Measurements from ENCODE around the gene KCTD11. TPM values are rescaled to one million over a fixed set of nuclear protein-coding genes. Genes with fewer than 3 reads are reported as not detected.

Gene KCTD11
- total and polyA plus RNA-seq, 10 of the 15 experiments (the other 5 are each of a cell fraction or from before 2014, with no cell fraction given), result 0.05 to 7.3 (median 2.9) TPM

GRCh38 chr17:7370853-7371252, 18.9 kb downstream of the KCTD11 start (continued):
- no peak for TF ChIP-seq ZBTB11 (CRISPR knock-in tag; IDR thresholded peaks at IDR 0.05)
- no peak for TF ChIP-seq HDAC2 (IDR thresholded peaks at IDR 0.05)
- TF ChIP-seq CBX3 (IDR thresholded peaks at IDR 0.05; ENCODE audit: borderline replicate concordance, low read depth), result no peak
- no peak for TF ChIP-seq NR2F1 (conservative IDR thresholded peaks at IDR 0.05)
- TF ChIP-seq MEF2B (IDR thresholded peaks at IDR 0.05; ENCODE audit: partially characterized antibody, poor library complexity, severe bottlenecking), result no peak
- TF ChIP-seq STAT3 (IDR thresholded peaks at IDR 0.05; ENCODE audit: low read depth, low read length), result no peak
- no peak for TF ChIP-seq EZH2 (IDR thresholded peaks at IDR 0.05; ENCODE audit: borderline replicate concordance, control insufficient read depth, low read depth, low read length)
- TF ChIP-seq RUNX3 (IDR thresholded peaks at IDR 0.05; ENCODE audit: low read length), result no peak

DNA sequence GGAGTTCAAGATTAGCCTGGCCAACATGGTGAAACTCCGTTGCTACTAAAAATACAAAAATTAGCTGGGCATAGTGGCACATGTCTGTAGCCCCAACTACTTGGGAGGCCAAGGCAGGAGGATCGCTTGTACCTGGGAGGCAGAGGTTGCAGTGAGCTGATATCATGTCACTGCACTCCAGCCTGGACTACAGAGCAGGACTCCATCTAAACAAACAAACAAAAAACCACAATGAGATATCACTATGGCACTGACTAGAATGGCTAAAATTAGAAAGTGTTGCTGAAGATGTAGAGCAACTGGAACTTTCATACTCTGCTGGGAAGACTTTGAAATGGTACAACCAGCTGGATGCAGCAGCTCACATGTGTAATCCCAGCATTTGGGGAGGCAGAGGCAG, 22.4 kb downstream of the KCTD11 start:
- ATAC-seq (no peak), DNase-seq (ENCODE audit: low read depth, low spot score) (no peak), FAIRE-seq (no peak)
- ChIA-PET CTCF (interaction anchor here (1.7 to 3.3 kb wide), 2 partner anchors 13 to 140 kb away, joined by 3 to 15 read pairs; no protein-coding TSS in a partner anchor), POLR2A (no interaction called here), SMC1A (ENCODE audit: uncharacterized antibody, unreplicated experiment) (no interaction called here), RAD21 (ENCODE audit: unreplicated experiment) (no interaction called here)
- Histone ChIP-seq H3K9me3 (replicated peaks; ENCODE audit: control insufficient read depth, insufficient read depth, low read length) (peaks cover 2% of the 10 kb centered on the region; the same call in 2 of the 3 replicates), H4K20me1 (ENCODE audit: control insufficient read depth, insufficient read depth) (no peaks in the 10 kb centered on the region), H3K4me1 (ENCODE audit: control insufficient read depth, insufficient read depth, low read length) (no peaks in the 10 kb centered on the region), H3K9ac (ENCODE audit: control insufficient read depth, insufficient read depth, low read length) (no peak overlapping the region), H3K79me2 (ENCODE audit: control insufficient read depth, insufficient read depth, low read length) (no peaks in the 10 kb centered on the region), H3K27ac (ENCODE audit: control insufficient read depth, insufficient read depth) (no peak overlapping the region), H3K4me3 (no peak overlapping the region), H3K36me3 (ENCODE audit: control insufficient read depth in 2 of 2, insufficient read depth in 2 of 2, low read length in 1 of 2) (no peaks in the 10 kb centered on the region), H2AFZ (ENCODE audit: control insufficient read depth, low read depth, low read length) (no peak overlapping the region), H3K4me2 (ENCODE audit: control insufficient read depth, insufficient read depth) (no peak overlapping the region), H3K27me3 (replicated peaks in 1 of 2; ENCODE audit: control insufficient read depth in 2 of 2, insufficient read depth in 2 of 2, low read length in 1 of 2) (no peaks in the 10 kb centered on the region)
- 50% methylated on average over 2 of the region's 2 CpGs for WGBS (ENCODE audit: insufficient coverage, insufficient replicate concordance, low lambda C conversion rate, missing lambda C conversion rate)
- TF ChIP-seq ETV6 (conservative IDR thresholded peaks at IDR 0.05 in 1 of 2, IDR thresholded peaks at IDR 0.05 in 1 of 2; ENCODE audit: borderline replicate concordance in 1 of 2, low read depth in 1 of 2), result no peak
- TF ChIP-seq MXI1 (IDR thresholded peaks at IDR 0.05; ENCODE audit: low read depth, low read length), result no peak
- no peak for TF ChIP-seq SREBF1 (IDR thresholded peaks at IDR 0.05; ENCODE audit: low read length)
- TF ChIP-seq, protein P1, sequence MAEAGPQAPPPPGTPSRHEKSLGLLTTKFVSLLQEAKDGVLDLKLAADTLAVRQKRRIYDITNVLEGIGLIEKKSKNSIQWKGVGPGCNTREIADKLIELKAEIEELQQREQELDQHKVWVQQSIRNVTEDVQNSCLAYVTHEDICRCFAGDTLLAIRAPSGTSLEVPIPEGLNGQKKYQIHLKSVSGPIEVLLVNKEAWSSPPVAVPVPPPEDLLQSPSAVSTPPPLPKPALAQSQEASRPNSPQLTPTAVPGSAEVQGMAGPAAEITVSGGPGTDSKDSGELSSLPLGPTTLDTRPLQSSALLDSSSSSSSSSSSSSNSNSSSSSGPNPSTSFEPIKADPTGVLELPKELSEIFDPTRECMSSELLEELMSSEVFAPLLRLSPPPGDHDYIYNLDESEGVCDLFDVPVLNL (IDR thresholded peaks at IDR 0.05; ENCODE audit: low read depth, low read length), result no peak
- no TSS peak for BruUV-seq (replicated peaks)
- intact Hi-C loops (cut with micrococcal nuclease; ENCODE audit: unreplicated experiment) (no loop called here), in situ Hi-C loops (cut with MboI) (no loop called here)

Data from GM12878 (cell line).